Tibial artery (tissue), 4 donors: ENCODE measurements around the gene JAKMIP1.

Experiments used
- DNase-seq, 2 donors: peaks; one replicate each; pipeline ENCODE4 v3.0.0-alpha.2; 2019
- H3K27ac ChIP-seq, 2 donors: fragments of 200-600 bp; sonication (generic) in 1 of 2; 1 replicate in 1 of 2; 2 replicates in 1 of 2; pipeline ENCODE4 v1.5.1; 2018 to 2019; ENCODE audit warnings: mild to moderate bottlenecking in 1 of 2
- H3K27me3 ChIP-seq, 2 donors: fragments of 200-600 bp; sonication (generic) in 1 of 2; one replicate each; pipeline versions ENCODE4 v1.5.1 to v1.6.0; 2016 to 2019
- H3K36me3 ChIP-seq, 3 donors: fragments of 200-600 bp; sonication (generic) in 2 of 3; one replicate each; pipeline ENCODE4 v1.5.1; 2016 to 2019; ENCODE audit warnings: mild to moderate bottlenecking in 2 of 3
- H3K4me1 ChIP-seq, 4 donors: fragments of 200-600 bp; sonication (generic) in 2 of 4; 1 replicate in 3 of 4; 2 replicates in 1 of 4; pipeline ENCODE4 v1.5.1; 2016 to 2019
- H3K4me3 ChIP-seq, 2 donors: fragments of 200-600 bp; sonication (generic) in 1 of 2; 1 replicate in 1 of 2; 2 replicates in 1 of 2; pipeline ENCODE4 v1.5.1; 2018 to 2019; ENCODE audit warnings: mild to moderate bottlenecking in 2 of 2
- H3K9me3 ChIP-seq, 3 donors: fragments of 200-600 bp; sonication (generic) in 1 of 3; one replicate each; pipeline ENCODE4 v1.5.1; 2016 to 2019
- CTCF ChIP-seq, 2 experiments: fragments of 200-600 bp in 1 of 2; fragments of 450-650 bp in 1 of 2; IDR thresholded peaks; one replicate each; pipeline ENCODE4 v1.5.1; 2017 to 2019; ENCODE audit warnings: antibody characterized with exemption in 2 of 2, mild to moderate bottlenecking in 1 of 2, moderate library complexity in 1 of 2
- intact Hi-C: fragments of 100-400 bp; cut with DNase I; formaldehyde crosslinking; loops from one replicate; pipeline ENCODE4 v1.15.0; 2023; ENCODE audit warnings: low total_unique reads

Gene JAKMIP1

GRCh38 chr4:6154875-6155274 is 45.5 kb downstream of the JAKMIP1 start:
- H3K27ac ChIP-seq = no peak overlapping the region
- no peak overlapping the region for H3K4me3 ChIP-seq
- intact Hi-C loops = no loop called here
- no peaks in the 10 kb centered on the region for H3K4me1 ChIP-seq
- no peaks in the 10 kb centered on the region for H3K9me3 ChIP-seq
- DNase-seq = no peak
- no peak for TF ChIP-seq CTCF (IDR thresholded peaks at IDR 0.05)
- H3K36me3 ChIP-seq = no peaks in the 10 kb centered on the region
- H3K27me3 ChIP-seq = peaks cover 0 to 19% of the 10 kb centered on the region in 2 donors

GRCh38 chr4:6153874-6154273 is 46.5 kb downstream of the JAKMIP1 start:
- no peak overlapping the region for H3K4me3 ChIP-seq
- no peak overlapping the region for H3K27ac ChIP-seq
- H3K36me3 ChIP-seq = no peaks in the 10 kb centered on the region
- no peaks in the 10 kb centered on the region for H3K9me3 ChIP-seq
- intact Hi-C loops = no loop called here
- H3K27me3 ChIP-seq = peaks cover 0 to 23% of the 10 kb centered on the region in 2 donors
- TF ChIP-seq CTCF (IDR thresholded peaks at IDR 0.05) = no peak
- H3K4me1 ChIP-seq = no peaks in the 10 kb centered on the region
- DNase-seq = no peak

GRCh38 chr4:6152869-6153705 is 47.3 kb downstream of the JAKMIP1 start:
- intact Hi-C loops = no loop called here
- Histone ChIP-seq H3K4me1 (no peaks in the 10 kb centered on the region), H3K9me3 (no peaks in the 10 kb centered on the region), H3K27ac (no peak overlapping the region), H3K27me3 (peaks cover 0 to 23% of the 10 kb centered on the region in 2 donors), H3K36me3 (no peaks in the 10 kb centered on the region), H3K4me3 (no peak overlapping the region)
- no peak for DNase-seq
- no peak for TF ChIP-seq CTCF (IDR thresholded peaks at IDR 0.05)

GRCh38 chr4:6150046-6150735 is 50.2 kb downstream of the JAKMIP1 start:
- no peak overlapping the region for H3K4me3 ChIP-seq
- intact Hi-C loops = no loop called here
- peaks cover 0 to 16% of the 10 kb centered on the region in 2 donors for H3K27me3 ChIP-seq
- no peak for TF ChIP-seq CTCF (IDR thresholded peaks at IDR 0.05)
- H3K36me3 ChIP-seq = no peaks in the 10 kb centered on the region
- no peak overlapping the region for H3K27ac ChIP-seq
- no peaks in the 10 kb centered on the region for H3K4me1 ChIP-seq
- no peaks in the 10 kb centered on the region for H3K9me3 ChIP-seq
- no peak for DNase-seq

- TF ChIP-seq CTCF (IDR thresholded peaks at IDR 0.05) = no peak
- Histone ChIP-seq H3K9me3 (peaks cover 0 to 4% (median 0%) of the 10 kb centered on the region in 3 donors), H3K27me3 (peaks cover 0 to 16% of the 10 kb centered on the region in 2 donors), H3K4me1 (no peaks in the 10 kb centered on the region), H3K4me3 (no peak overlapping the region), H3K36me3 (no peaks in the 10 kb centered on the region), H3K27ac (no peak overlapping the region)
- intact Hi-C loops = no loop called here
- no peak for DNase-seq
Observed at GRCh38 chr4:6148506-6149205, 51.7 kb downstream of the JAKMIP1 start.
